CD8-positive, alpha-beta memory T cell (primary cell): Measurements from ENCODE around the gene RAB2B. TPM values are rescaled to one million over a fixed set of nuclear protein-coding genes. Genes with fewer than 3 reads are reported as not detected.

ENCODE experiments used
- CTCF ChIA-PET: fragments of 350-600 bp; sonication (Branson Sonifier 250); formaldehyde crosslinking; loops from one replicate; lab custom pipeline; 2021; ENCODE audit warnings: antibody characterized with exemption; lab: Charles Lee
- POLR2A ChIA-PET: fragments of 350-600 bp; sonication (Branson Sonifier 250); formaldehyde crosslinking; loops from one replicate; lab custom pipeline; 2021; ENCODE audit warnings: antibody characterized with exemption; lab: Charles Lee
- DNase-seq, 5 donors: peaks; one replicate each; pipeline versions ENCODE4 v3.0.0 to v3.0.0-alpha.2; 2020 to 2022; ENCODE audit warnings: mixed read lengths in 1 of 5
- H3K27ac ChIP-seq: one replicate; pipeline ENCODE4 v1.7.0; 2013; ENCODE audit warnings: low read depth, mild to moderate bottlenecking, low read length, moderate library complexity
- H3K27me3 ChIP-seq: 2 replicates; pipeline ENCODE4 v1.7.0; 2013; ENCODE audit warnings: low read length, mild to moderate bottlenecking; ENCODE audit not compliant: insufficient read depth, poor library complexity, severe bottlenecking
- H3K36me3 ChIP-seq: 2 replicates; pipeline ENCODE4 v1.7.0; 2013; ENCODE audit warnings: mild to moderate bottlenecking, low read length, moderate library complexity; ENCODE audit not compliant: insufficient read depth
- H3K4me1 ChIP-seq: 2 replicates; pipeline ENCODE4 v1.7.0; 2013; ENCODE audit warnings: mild to moderate bottlenecking, low read length, moderate library complexity; ENCODE audit not compliant: insufficient read depth
- H3K4me3 ChIP-seq: 2 replicates; pipeline ENCODE4 v1.7.0; 2013; ENCODE audit warnings: mild to moderate bottlenecking, low read length
- H3K9me3 ChIP-seq: 2 replicates; pipeline ENCODE4 v1.7.0; 2013; ENCODE audit warnings: mild to moderate bottlenecking, low read length
- H3K27ac Mint-ChIP-seq, 8 donors: one replicate each; pipeline ENCODE4 v1.8.0; 2020 to 2021; ENCODE audit warnings: mixed read lengths in 8 of 8, mild to moderate bottlenecking in 6 of 8, inconsistent platforms in 3 of 8, moderate library complexity in 3 of 8
- H3K27me3 Mint-ChIP-seq, 2 donors: one replicate each; pipeline ENCODE4 v1.8.0; 2020 to 2021; ENCODE audit warnings: mixed read lengths in 2 of 2, mild to moderate bottlenecking in 1 of 2, moderate library complexity in 1 of 2
- H3K36me3 Mint-ChIP-seq, 3 donors: one replicate each; pipeline ENCODE4 v1.8.0; 2020 to 2021; ENCODE audit warnings: mixed read lengths in 3 of 3, inconsistent platforms in 1 of 3, mild to moderate bottlenecking in 1 of 3
- H3K4me1 Mint-ChIP-seq, 3 donors: one replicate each; pipeline ENCODE4 v1.8.0; 2020 to 2021; ENCODE audit warnings: mixed read lengths in 3 of 3, inconsistent platforms in 1 of 3, mild to moderate bottlenecking in 1 of 3
- H3K4me3 Mint-ChIP-seq, 7 donors: one replicate each; pipeline ENCODE4 v1.8.0; 2020 to 2021; ENCODE audit warnings: mixed read lengths in 7 of 7, mild to moderate bottlenecking in 6 of 7, moderate library complexity in 4 of 7, inconsistent platforms in 2 of 7
- H3K9me3 Mint-ChIP-seq, 5 donors: one replicate each; pipeline ENCODE4 v1.8.0; 2020 to 2022; ENCODE audit warnings: mixed read lengths in 5 of 5, mild to moderate bottlenecking in 3 of 5, moderate library complexity in 2 of 5, inconsistent platforms in 1 of 5
- polyA plus RNA-seq: library from polyadenylated mRNA; unstranded; fragments of 300-500 nt; fragmentation: Illumina TruSeq; gene quantifications from one replicate; pipeline ENCODE4 v1.2.3, GENCODE V29; 2021
- total RNA-seq, 2 experiments: library from RNA; stranded (reverse); gene quantifications; one replicate each; pipeline ENCODE4 v1.2.3, GENCODE V29; 2021

The RAB2B gene
- total and polyA plus RNA-seq, 3 experiments from 2014 or later: 14.4 to 25.7 (median 25.5) TPM

DNA sequence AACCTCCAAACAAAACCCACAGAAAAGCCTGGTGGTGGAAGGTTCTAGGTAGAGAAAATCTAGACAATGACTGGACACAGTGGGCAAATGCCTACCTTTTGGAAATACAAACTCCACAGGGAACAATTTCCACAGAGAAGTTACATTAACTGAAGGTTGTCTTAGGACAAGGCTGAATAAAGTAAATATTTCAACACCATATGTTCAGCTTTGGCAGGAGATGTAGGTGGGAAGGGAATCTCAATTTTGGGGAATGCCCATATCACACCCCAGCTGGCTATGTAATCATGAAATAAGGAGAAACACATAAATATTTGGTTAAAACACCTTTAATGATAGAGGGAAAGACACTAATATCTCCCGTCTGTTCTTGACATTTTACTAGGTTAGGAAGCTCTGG, 44.0 kb upstream of the RAB2B start:
- Histone ChIP-seq H3K27ac (no peak overlapping the region), H3K27me3 (no peaks in the 10 kb centered on the region), H3K9me3 (no peaks in the 10 kb centered on the region), H3K4me1 (no peaks in the 10 kb centered on the region), H3K36me3 (no peaks in the 10 kb centered on the region), H3K4me3 (no peak overlapping the region)
- ChIA-PET CTCF (interaction anchor here (1.5 to 1.6 kb wide), 2 partner anchors 9 to 22 kb away, joined by 4 to 6 read pairs; no protein-coding TSS in a partner anchor), POLR2A (no interaction called here)
- Mint-ChIP-seq H3K27ac (no peak overlapping the region), H3K4me3 (peak overlapping the region in 1 of 7 donors; percentile 22), H3K4me1 (peaks cover 4 to 6% (median 4%) of the 10 kb centered on the region in 3 donors), H3K36me3 (peaks cover 0 to 1% (median 0%) of the 10 kb centered on the region in 3 donors), H3K9me3 (no peaks in the 10 kb centered on the region), H3K27me3 (peaks cover 4 to 13% of the 10 kb centered on the region in 2 donors)
- no peak for DNase-seq

GRCh38 chr14:21518725-21519124, 42.0 kb upstream of the RAB2B start:
- POLR2A ChIA-PET: no interaction called here
- no peaks in the 10 kb centered on the region for H3K9me3 Mint-ChIP-seq
- CTCF ChIA-PET: no interaction called here
- H3K27ac Mint-ChIP-seq: peak overlapping the region in 1 of 8 donors; percentile 39
- Histone ChIP-seq H3K4me3 (no peak overlapping the region), H3K27me3 (no peaks in the 10 kb centered on the region), H3K4me1 (no peaks in the 10 kb centered on the region), H3K9me3 (no peaks in the 10 kb centered on the region), H3K36me3 (no peaks in the 10 kb centered on the region), H3K27ac (no peak overlapping the region)
- DNase-seq: no peak
- H3K4me1 Mint-ChIP-seq: no peaks in the 10 kb centered on the region
- peaks cover 0 to 1% (median 0%) of the 10 kb centered on the region in 3 donors for H3K36me3 Mint-ChIP-seq
- H3K27me3 Mint-ChIP-seq: peaks cover 4 to 14% of the 10 kb centered on the region in 2 donors
- H3K4me3 Mint-ChIP-seq: no peak overlapping the region

DNA sequence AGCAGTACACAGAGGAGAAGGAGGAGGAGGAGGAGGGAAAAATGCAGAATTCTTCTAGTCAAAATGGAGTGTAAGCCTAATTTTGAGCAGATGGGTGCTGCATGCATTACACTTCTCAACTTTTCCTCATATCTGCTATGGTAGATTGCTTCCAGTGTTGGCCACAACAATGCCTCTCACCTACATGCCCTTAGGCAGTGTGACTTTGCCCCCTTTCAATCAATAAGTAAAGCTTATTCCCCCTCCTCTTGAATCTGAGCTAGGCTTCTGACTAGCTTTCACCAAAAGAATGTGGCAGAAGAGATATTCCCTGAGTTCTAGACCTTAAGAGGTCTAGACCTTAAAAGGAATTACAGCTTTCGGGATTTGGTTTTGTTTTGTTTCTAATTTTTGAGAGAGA, 37.6 kb upstream of the RAB2B start:
- peaks cover 0 to 3% (median 0%) of the 10 kb centered on the region in 5 donors for H3K9me3 Mint-ChIP-seq
- peaks cover 0 to 15% (median 1%) of the 10 kb centered on the region in 3 donors for H3K36me3 Mint-ChIP-seq
- peaks cover 4 to 14% of the 10 kb centered on the region in 2 donors for H3K27me3 Mint-ChIP-seq
- ChIA-PET CTCF (no interaction called here), POLR2A (no interaction called here)
- no peaks in the 10 kb centered on the region for H3K9me3 ChIP-seq
- DNase-seq: no peak
- H3K4me3 ChIP-seq: no peak overlapping the region
- H3K4me1 ChIP-seq: peaks cover 12% of the 10 kb centered on the region
- H3K36me3 ChIP-seq: no peaks in the 10 kb centered on the region
- H3K4me1 Mint-ChIP-seq: peaks cover 16 to 26% (median 22%) of the 10 kb centered on the region in 3 donors
- H3K27me3 ChIP-seq: no peaks in the 10 kb centered on the region
- H3K27ac ChIP-seq: no peak overlapping the region
- no peak overlapping the region for H3K27ac Mint-ChIP-seq
- no peak overlapping the region for H3K4me3 Mint-ChIP-seq

DNA sequence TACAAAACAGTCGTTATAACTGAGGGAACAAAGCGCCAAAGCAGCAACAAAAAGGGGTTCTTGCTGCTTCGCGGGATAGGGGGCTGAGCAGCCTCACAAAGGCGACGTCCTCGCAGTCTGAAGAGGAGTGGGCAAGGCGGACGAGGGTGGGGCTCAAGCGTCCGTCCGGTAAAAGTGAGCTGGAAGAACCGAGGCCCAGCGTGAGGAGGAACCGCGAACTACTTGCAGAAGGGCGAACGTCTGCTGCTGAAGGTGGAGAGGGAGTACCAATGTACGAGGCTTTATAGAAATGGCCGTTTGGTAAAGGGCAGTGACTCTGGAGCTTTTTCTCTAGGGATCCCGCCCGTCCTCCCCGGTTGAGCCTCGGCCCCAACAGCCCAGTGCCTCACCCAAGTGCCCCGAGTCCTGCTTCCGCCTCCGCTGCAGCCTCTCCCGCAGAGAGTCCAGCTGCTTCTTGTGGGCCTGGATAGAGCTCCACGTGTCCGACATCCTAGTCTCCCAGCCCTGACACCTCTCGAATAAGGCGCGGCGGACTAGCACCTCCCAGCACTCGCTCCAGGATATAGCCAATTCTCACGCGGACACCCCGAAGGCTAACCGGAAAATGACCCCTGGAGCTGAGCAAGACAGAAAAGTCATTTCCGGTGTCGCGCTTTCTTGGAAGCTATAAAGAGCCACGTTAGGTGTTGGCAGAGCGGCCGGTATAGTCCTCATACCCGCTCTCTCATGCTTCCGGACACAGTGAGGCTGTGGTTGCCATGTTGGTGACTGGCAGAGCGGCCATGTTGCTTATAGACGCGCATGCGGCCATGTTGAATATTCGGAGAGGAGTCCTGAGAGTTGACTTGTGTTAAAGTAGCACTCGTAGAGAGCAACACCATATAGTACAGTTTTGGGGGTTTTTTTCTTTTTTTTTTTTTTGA, 34.2 kb upstream of the RAB2B start, which contains the start of gene METTL3:
METTL3 (minus strand) TSS at position 606 of the 923 bp plus-strand sequence; CDS start at position 489, 117 bp downstream.
- Mint-ChIP-seq H3K27ac (peak within 1 kb of the TSS; percentile 92 to 99 (median 99)), H3K36me3 (peaks cover 0 to 36% (median 4%) of the 10 kb centered on the region in 3 donors), H3K9me3 (peaks cover 0 to 3% (median 0%) of the 10 kb centered on the region in 5 donors), H3K4me1 (peaks cover 31 to 46% (median 45%) of the 10 kb centered on the region in 3 donors), H3K4me3 (peak within 1 kb of the TSS; percentile 97 to 100 (median 99)), H3K27me3 (peaks cover 0 to 3% of the 10 kb centered on the region in 2 donors)
- Histone ChIP-seq H3K36me3 (no peaks in the 10 kb centered on the region), H3K4me1 (peaks cover 18% of the 10 kb centered on the region), H3K27ac (peak within 1 kb of the TSS; percentile 95), H3K4me3 (peak within 1 kb of the TSS; percentile 100), H3K27me3 (no peaks in the 10 kb centered on the region), H3K9me3 (no peaks in the 10 kb centered on the region)
- DNase-seq: peak; percentile 88 to 97 (median 91)
- CTCF ChIA-PET: interaction anchor here (0.7 to 6.9 kb wide), 7 partner anchors 9 to 310 kb away, joined by 3 to 42 read pairs (median 9); partner anchors contain the start of genes CHD8, RAB2B, SALL2 and TOX4
- POLR2A ChIA-PET: interaction anchor here (0.6 to 1.8 kb wide), 8 partner anchors 15 to 1255 kb away, joined by 3 to 13 read pairs (median 4); partner anchors contain the start of genes CHD8, OXA1L, RAB2B and SALL2

- Histone ChIP-seq H3K27ac (no peak overlapping the region), H3K36me3 (peaks cover 5% of the 10 kb centered on the region), H3K4me3 (peak overlapping the region; percentile 100), H3K4me1 (peaks cover 27% of the 10 kb centered on the region), H3K27me3 (no peaks in the 10 kb centered on the region), H3K9me3 (no peaks in the 10 kb centered on the region)
- DNase-seq: no peak
- ChIA-PET POLR2A (no interaction called here), CTCF (interaction anchor here (6.9 kb wide), 1 partner anchor 11 kb away, joined by 42 read pairs; no protein-coding TSS in a partner anchor)
- H3K36me3 Mint-ChIP-seq: peaks cover 0 to 37% (median 4%) of the 10 kb centered on the region in 3 donors
- H3K4me1 Mint-ChIP-seq: peaks cover 41 to 58% (median 57%) of the 10 kb centered on the region in 3 donors
- no peaks in the 10 kb centered on the region for H3K27me3 Mint-ChIP-seq
- H3K9me3 Mint-ChIP-seq: peaks cover 0 to 3% (median 0%) of the 10 kb centered on the region in 5 donors
- peak overlapping the region; percentile 34 to 99 (median 98) for H3K27ac Mint-ChIP-seq
- peak overlapping the region; percentile 97 to 100 (median 99) for H3K4me3 Mint-ChIP-seq
Measured at GRCh38 chr14:21509432-21510143, 32.8 kb upstream of the RAB2B start.

DNA sequence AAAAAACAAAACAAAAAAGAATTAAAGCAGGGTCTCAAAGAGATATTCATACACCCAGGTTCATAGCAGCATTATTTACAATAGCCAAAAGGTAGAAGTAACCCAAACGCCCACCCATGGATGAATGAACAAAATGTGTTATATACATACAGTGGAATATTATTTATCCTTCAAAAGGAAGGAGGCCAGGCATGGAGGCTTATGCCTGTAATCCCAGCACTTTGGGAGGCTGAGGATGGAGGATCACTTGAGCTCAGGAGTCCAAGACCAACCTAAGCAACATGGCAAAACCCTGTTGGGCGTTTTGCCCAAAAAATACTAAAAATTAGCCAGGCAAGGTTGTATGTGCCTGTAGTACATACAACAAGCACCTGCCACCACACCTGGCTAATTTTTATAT, 29.8 kb upstream of the RAB2B start:
- no peak overlapping the region for H3K4me3 ChIP-seq
- CTCF ChIA-PET: no interaction called here
- POLR2A ChIA-PET: no interaction called here
- no peak overlapping the region for H3K27ac ChIP-seq
- H3K4me1 ChIP-seq: peaks cover 27% of the 10 kb centered on the region
- H3K27me3 Mint-ChIP-seq: no peaks in the 10 kb centered on the region
- H3K27ac Mint-ChIP-seq: peak overlapping the region in 1 of 8 donors; percentile 92
- DNase-seq: no peak
- H3K9me3 Mint-ChIP-seq: peaks cover 0 to 3% (median 0%) of the 10 kb centered on the region in 5 donors
- no peaks in the 10 kb centered on the region for H3K9me3 ChIP-seq
- H3K36me3 Mint-ChIP-seq: peaks cover 0 to 58% (median 9%) of the 10 kb centered on the region in 3 donors
- H3K4me1 Mint-ChIP-seq: peaks cover 40 to 64% (median 50%) of the 10 kb centered on the region in 3 donors
- H3K36me3 ChIP-seq: peaks cover 25% of the 10 kb centered on the region
- no peak overlapping the region for H3K4me3 Mint-ChIP-seq
- no peaks in the 10 kb centered on the region for H3K27me3 ChIP-seq

GRCh38 chr14:21505012-21505553, 28.3 kb upstream of the RAB2B start:
- H3K27ac ChIP-seq: no peak overlapping the region
- Mint-ChIP-seq H3K36me3 (peaks cover 0 to 60% (median 14%) of the 10 kb centered on the region in 3 donors), H3K27ac (peak overlapping the region; percentile 15 to 76 (median 62)), H3K4me1 (peaks cover 38 to 55% (median 46%) of the 10 kb centered on the region in 3 donors), H3K4me3 (peak overlapping the region in 1 of 7 donors; percentile 36), H3K9me3 (no peaks in the 10 kb centered on the region), H3K27me3 (no peaks in the 10 kb centered on the region)
- no peaks in the 10 kb centered on the region for H3K9me3 ChIP-seq
- ChIA-PET POLR2A (no interaction called here), CTCF (no interaction called here)
- no peak for DNase-seq
- H3K36me3 ChIP-seq: peaks cover 39% of the 10 kb centered on the region
- peaks cover 22% of the 10 kb centered on the region for H3K4me1 ChIP-seq
- H3K27me3 ChIP-seq: no peaks in the 10 kb centered on the region
- H3K4me3 ChIP-seq: no peak overlapping the region
